MM.1S (cell line): Measurements from ENCODE around the gene PAK4.

ENCODE experiments used
- DNase-seq: peaks from one replicate; pipeline ENCODE4 v3.0.0-alpha.2; 2015
- H2AFZ ChIP-seq: fragments of 300-600 bp; sonication (generic); 2 replicates; pipeline ENCODE4 v1.6.0; 2016; ENCODE audit warnings: antibody characterized with exemption, low read length
- H3F3A ChIP-seq: fragments of 300-600 bp; sonication (generic); 2 replicates; pipeline ENCODE4 v1.6.1; 2016; ENCODE audit warnings: mild to moderate bottlenecking, antibody characterized with exemption, low read length, moderate library complexity, mixed read lengths; ENCODE audit not compliant: insufficient read depth
- H3K27ac ChIP-seq: fragments of 300-600 bp; sonication (generic); 2 replicates; pipeline ENCODE4 v1.5.1; 2016; ENCODE audit warnings: mild to moderate bottlenecking, low read length
- H3K27me3 ChIP-seq: fragments of 300-600 bp; sonication (generic); replicated peaks from 2 replicates; pipeline ENCODE4 v1.6.0; 2016; ENCODE audit warnings: low read length; ENCODE audit not compliant: insufficient read depth
- H3K36me3 ChIP-seq: fragments of 300-600 bp; sonication (generic); replicated peaks from 2 replicates; pipeline ENCODE4 v1.6.1; 2016; ENCODE audit warnings: mild to moderate bottlenecking, low read length, mixed read lengths; ENCODE audit not compliant: insufficient read depth
- H3K4me1 ChIP-seq: fragments of 300-600 bp; sonication (generic); 2 replicates; pipeline ENCODE4 v1.6.1; 2016; ENCODE audit warnings: low read length, mixed read lengths
- H3K4me2 ChIP-seq: fragments of 300-600 bp; sonication (generic); 2 replicates; pipeline ENCODE4 v1.6.0; 2016; ENCODE audit warnings: low read depth, low read length
- H3K4me3 ChIP-seq: fragments of 300-600 bp; sonication (generic); 2 replicates; pipeline ENCODE4 v1.5.1; 2016; ENCODE audit warnings: low read length, mixed read lengths
- H3K79me2 ChIP-seq: fragments of 300-600 bp; sonication (generic); 2 replicates; pipeline ENCODE4 v1.6.1; 2016; ENCODE audit warnings: mixed run types, low read length, mixed read lengths
- H3K9ac ChIP-seq: fragments of 300-600 bp; sonication (generic); 2 replicates; pipeline ENCODE4 v1.6.1; 2016; ENCODE audit warnings: low read length, mixed read lengths
- H3K9me2 ChIP-seq: fragments of 300-600 bp; sonication (generic); replicated peaks from 2 replicates; pipeline ENCODE4 v1.6.1; 2016; ENCODE audit warnings: mild to moderate bottlenecking, low read length, mixed read lengths; ENCODE audit not compliant: insufficient read depth
- H3K9me3 ChIP-seq: fragments of 300-600 bp; sonication (generic); replicated peaks from 2 replicates; pipeline ENCODE4 v1.6.1; 2016; ENCODE audit warnings: mild to moderate bottlenecking, low read length, mixed read lengths; ENCODE audit not compliant: insufficient read depth
- H4K20me1 ChIP-seq: fragments of 300-600 bp; sonication (generic); 2 replicates; pipeline ENCODE4 v1.6.1; 2016; ENCODE audit warnings: mild to moderate bottlenecking, low read length, moderate library complexity, mixed read lengths; ENCODE audit not compliant: insufficient read depth
- CTCF ChIP-seq: fragments of 300-600 bp; sonication (generic); IDR thresholded peaks from 2 replicates; pipeline ENCODE4 v1.5.1; 2016; ENCODE audit warnings: antibody characterized with exemption, low read length, mixed read lengths
- EZH2 ChIP-seq: fragments of 300-600 bp; sonication (generic); optimal IDR thresholded peaks from 2 replicates; pipeline ENCODE3; 2017; ENCODE audit warnings: low read depth, mild to moderate bottlenecking, antibody characterized with exemption, low read length, mixed read lengths
- EZH2phosphoT487 ChIP-seq: fragments of 300-600 bp; sonication (generic); IDR thresholded peaks from 2 replicates; pipeline ENCODE4 v1.6.1; 2018; ENCODE audit warnings: antibody characterized with exemption, low read length

The PAK4 gene

GRCh38 chr19:39139305-39139874 lies 13.8 kb downstream of the PAK4 start:
- Histone ChIP-seq H3K4me1 (no peaks in the 10 kb centered on the region), H3K36me3 (no peaks in the 10 kb centered on the region), H3K9me3 (no peaks in the 10 kb centered on the region), H3K9me2 (no peaks in the 10 kb centered on the region), H3K79me2 (peaks cover 51% of the 10 kb centered on the region), H3K4me2 (no peak overlapping the region), H3F3A (no peaks in the 10 kb centered on the region), H3K4me3 (no peak overlapping the region), H4K20me1 (no peaks in the 10 kb centered on the region), H3K9ac (no peak overlapping the region), H3K27me3 (no peaks in the 10 kb centered on the region), H3K27ac (no peak overlapping the region), H2AFZ (no peak overlapping the region)
- DNase-seq: no peak
- TF ChIP-seq EZH2 (no peak), EZH2phosphoT487 (no peak), CTCF (no peak)

- TF ChIP-seq CTCF (no peak), EZH2 (no peak), EZH2phosphoT487 (no peak)
- H3K79me2 ChIP-seq: peaks cover 51% of the 10 kb centered on the region
- no peaks in the 10 kb centered on the region for H3K36me3 ChIP-seq
- H3F3A ChIP-seq: no peaks in the 10 kb centered on the region
- H2AFZ ChIP-seq: no peak overlapping the region
- H4K20me1 ChIP-seq: no peaks in the 10 kb centered on the region
- H3K27ac ChIP-seq: no peak overlapping the region
- no peak overlapping the region for H3K4me2 ChIP-seq
- H3K4me1 ChIP-seq: no peaks in the 10 kb centered on the region
- no peaks in the 10 kb centered on the region for H3K9me3 ChIP-seq
- no peaks in the 10 kb centered on the region for H3K27me3 ChIP-seq
- no peak overlapping the region for H3K9ac ChIP-seq
- H3K4me3 ChIP-seq: no peak overlapping the region
- DNase-seq: no peak
- no peaks in the 10 kb centered on the region for H3K9me2 ChIP-seq
These were observed 14.4 kb downstream of the PAK4 start for GRCh38 chr19:39139971-39140453.

DNA sequence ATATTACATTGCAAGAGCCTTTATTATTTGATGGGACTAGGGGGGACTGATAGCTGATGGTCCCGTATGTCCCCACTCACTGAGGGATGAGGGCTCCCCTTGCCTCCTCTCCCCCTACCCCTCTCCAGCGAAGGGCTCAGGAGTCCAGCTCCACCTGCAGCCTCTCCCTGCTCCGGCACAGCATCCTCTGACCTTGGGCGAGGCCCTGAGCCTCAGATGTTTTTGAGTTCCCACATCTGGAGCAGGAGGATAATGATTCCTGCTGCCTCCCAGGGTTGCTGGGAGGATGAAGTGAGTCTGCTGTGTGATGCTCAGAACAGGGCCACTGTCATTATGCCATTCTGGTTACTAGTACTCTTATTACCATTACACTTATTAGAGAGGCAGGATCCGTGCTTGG lies 15.0 kb downstream of the PAK4 start:
- no peak for DNase-seq
- Histone ChIP-seq H2AFZ (no peak overlapping the region), H3K9me2 (no peaks in the 10 kb centered on the region), H3K4me2 (no peak overlapping the region), H3K27me3 (no peaks in the 10 kb centered on the region), H3K36me3 (no peaks in the 10 kb centered on the region), H3K9ac (no peak overlapping the region), H3K9me3 (no peaks in the 10 kb centered on the region), H3K79me2 (peaks cover 55% of the 10 kb centered on the region), H3K27ac (no peak overlapping the region), H4K20me1 (no peaks in the 10 kb centered on the region), H3F3A (no peaks in the 10 kb centered on the region), H3K4me3 (no peak overlapping the region), H3K4me1 (no peaks in the 10 kb centered on the region)
- TF ChIP-seq CTCF (no peak), EZH2phosphoT487 (no peak), EZH2 (no peak)
